HL-60 (cell line): ENCODE data around the gene FARP2.

Experiments used
- CTCF ChIP-seq: IDR thresholded peaks from one replicate; pipeline ENCODE4 v1.5.1; 2011; ENCODE audit warnings: low read length, control low read depth, inconsistent platforms; ENCODE audit not compliant: insufficient read depth
- POLR2AphosphoS5 ChIP-seq: IDR thresholded peaks from 2 replicates; pipeline ENCODE4 v1.6.1; 2012; ENCODE audit warnings: low read depth
- SPI1 ChIP-seq: IDR thresholded peaks from 2 replicates; pipeline ENCODE4 v1.6.1; 2012; ENCODE audit warnings: low read depth, mild to moderate bottlenecking, borderline replicate concordance
- TF ChIP-seq, protein P1 (sequence below): IDR thresholded peaks from 2 replicates; pipeline ENCODE4 v1.6.1; 2012; ENCODE audit warnings: low read depth; ENCODE audit not compliant: insufficient replicate concordance

DNA sequence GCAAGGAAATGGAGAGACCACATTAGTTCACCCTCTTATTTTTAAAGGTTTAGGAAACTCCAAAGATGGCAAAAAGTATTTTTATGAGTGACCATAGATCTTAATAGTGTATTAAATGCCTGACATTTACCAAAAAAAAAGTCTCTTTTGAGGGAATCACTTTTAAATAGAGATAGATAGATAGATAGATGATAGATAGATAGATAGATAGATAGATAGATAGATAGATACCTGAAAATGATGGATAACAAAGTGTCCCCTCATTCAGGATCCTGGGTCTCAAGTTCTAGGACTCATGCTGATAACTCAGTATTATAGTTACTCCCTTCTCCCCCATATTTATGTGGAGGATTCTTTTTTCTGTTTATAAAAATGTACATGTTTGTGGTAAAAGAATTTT, 52.8 kb downstream of the FARP2 start:
- TF ChIP-seq CTCF (no peak), POLR2AphosphoS5 (no peak), SPI1 (no peak)
- TF ChIP-seq, protein P1, sequence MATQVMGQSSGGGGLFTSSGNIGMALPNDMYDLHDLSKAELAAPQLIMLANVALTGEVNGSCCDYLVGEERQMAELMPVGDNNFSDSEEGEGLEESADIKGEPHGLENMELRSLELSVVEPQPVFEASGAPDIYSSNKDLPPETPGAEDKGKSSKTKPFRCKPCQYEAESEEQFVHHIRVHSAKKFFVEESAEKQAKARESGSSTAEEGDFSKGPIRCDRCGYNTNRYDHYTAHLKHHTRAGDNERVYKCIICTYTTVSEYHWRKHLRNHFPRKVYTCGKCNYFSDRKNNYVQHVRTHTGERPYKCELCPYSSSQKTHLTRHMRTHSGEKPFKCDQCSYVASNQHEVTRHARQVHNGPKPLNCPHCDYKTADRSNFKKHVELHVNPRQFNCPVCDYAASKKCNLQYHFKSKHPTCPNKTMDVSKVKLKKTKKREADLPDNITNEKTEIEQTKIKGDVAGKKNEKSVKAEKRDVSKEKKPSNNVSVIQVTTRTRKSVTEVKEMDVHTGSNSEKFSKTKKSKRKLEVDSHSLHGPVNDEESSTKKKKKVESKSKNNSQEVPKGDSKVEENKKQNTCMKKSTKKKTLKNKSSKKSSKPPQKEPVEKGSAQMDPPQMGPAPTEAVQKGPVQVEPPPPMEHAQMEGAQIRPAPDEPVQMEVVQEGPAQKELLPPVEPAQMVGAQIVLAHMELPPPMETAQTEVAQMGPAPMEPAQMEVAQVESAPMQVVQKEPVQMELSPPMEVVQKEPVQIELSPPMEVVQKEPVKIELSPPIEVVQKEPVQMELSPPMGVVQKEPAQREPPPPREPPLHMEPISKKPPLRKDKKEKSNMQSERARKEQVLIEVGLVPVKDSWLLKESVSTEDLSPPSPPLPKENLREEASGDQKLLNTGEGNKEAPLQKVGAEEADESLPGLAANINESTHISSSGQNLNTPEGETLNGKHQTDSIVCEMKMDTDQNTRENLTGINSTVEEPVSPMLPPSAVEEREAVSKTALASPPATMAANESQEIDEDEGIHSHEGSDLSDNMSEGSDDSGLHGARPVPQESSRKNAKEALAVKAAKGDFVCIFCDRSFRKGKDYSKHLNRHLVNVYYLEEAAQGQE, result no peak
